ENCODE results near the gene WRAP73. TPM values are rescaled to one million over a fixed set of nuclear protein-coding genes. Genes with fewer than 3 reads are reported as not detected.
"Not testable (repeated sequence)": the region's sequence is repeated elsewhere in the genome, so short reads cannot be mapped to it uniquely, and the experiment has no call there.

WRAP73 gene
- total RNA-seq, 1 donor from 2014 or later, result 22.5 TPM

DNA sequence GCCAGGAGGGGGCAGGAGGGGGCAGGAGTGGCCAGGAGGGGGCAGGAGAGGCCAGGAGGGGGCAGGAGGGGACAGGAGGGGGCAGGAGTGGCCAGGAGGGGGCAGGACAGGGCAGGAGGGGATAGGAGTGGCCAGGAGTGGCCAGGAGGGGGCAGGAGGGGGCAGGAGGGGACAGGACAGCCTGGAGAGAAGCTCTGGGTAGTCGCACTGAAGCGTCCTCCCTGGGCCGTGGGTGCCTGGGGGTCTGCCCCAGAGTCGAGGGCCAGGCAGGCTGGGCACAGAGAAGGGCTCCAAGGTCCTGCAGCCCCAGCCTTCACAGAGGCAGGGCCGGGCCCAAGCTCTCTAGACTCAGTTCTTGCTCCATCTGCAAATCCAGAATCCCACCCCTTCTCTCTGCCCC lies 61.5 kb downstream of the WRAP73 start:
- no peaks in the 10 kb centered on the region for H3K36me3 ChIP-seq

DNA sequence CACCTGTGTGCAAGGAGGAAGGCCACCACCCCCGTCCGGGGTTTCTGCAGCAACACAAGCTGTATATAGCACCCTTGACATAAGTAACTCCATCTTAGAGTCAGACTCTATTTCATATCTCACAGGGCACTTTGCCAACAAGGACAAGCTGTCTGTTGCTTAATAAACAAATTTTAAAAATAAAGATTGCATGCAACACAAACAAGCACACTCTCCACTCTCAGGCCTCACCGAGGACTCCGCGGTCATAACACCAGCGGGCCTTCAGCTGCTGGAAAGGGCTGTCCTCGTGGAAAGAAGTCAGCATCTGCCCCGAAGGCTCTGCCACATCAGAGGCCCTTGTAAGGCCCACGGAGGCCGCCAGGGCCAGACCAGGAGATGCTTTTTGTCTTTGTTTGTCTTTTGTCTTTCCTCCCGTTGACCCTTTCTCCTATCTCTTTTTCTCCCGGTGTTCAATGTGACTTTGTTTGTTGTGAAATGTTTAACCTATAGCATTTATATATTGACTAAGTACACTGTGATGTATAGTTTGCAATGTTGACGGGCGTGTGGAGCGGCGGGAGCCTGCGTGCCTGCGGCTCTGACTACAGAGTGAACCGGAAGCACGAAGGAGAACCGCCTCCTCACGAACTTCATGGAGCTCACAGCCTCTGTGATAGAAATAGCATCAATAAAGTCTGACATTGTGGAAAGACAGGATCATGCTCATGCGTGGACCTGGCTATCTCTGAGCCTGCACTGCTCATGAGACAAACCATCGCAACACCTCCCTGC lies 62.7 kb downstream of the WRAP73 start:
- TF ChIP-seq, protein P1, sequence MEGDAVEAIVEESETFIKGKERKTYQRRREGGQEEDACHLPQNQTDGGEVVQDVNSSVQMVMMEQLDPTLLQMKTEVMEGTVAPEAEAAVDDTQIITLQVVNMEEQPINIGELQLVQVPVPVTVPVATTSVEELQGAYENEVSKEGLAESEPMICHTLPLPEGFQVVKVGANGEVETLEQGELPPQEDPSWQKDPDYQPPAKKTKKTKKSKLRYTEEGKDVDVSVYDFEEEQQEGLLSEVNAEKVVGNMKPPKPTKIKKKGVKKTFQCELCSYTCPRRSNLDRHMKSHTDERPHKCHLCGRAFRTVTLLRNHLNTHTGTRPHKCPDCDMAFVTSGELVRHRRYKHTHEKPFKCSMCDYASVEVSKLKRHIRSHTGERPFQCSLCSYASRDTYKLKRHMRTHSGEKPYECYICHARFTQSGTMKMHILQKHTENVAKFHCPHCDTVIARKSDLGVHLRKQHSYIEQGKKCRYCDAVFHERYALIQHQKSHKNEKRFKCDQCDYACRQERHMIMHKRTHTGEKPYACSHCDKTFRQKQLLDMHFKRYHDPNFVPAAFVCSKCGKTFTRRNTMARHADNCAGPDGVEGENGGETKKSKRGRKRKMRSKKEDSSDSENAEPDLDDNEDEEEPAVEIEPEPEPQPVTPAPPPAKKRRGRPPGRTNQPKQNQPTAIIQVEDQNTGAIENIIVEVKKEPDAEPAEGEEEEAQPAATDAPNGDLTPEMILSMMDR (IDR thresholded peaks at IDR 0.05), result no peak
- no peak overlapping the region for H3K4me3 ChIP-seq
- H3K9me3 ChIP-seq, result no peaks in the 10 kb centered on the region
- intact Hi-C loops (cut with DNase I), result no loop called here
- no peak overlapping the region for H3K27ac ChIP-seq
- H3K36me3 ChIP-seq, result no peaks in the 10 kb centered on the region
- H3K4me1 ChIP-seq, result peaks cover 28% of the 10 kb centered on the region
- DNase-seq, result no peak
- ATAC-seq, result no peak
- no peaks in the 10 kb centered on the region for H3K27me3 ChIP-seq (ENCODE audit: low read depth)

More for the DNA sequence above, 61.5 kb downstream of the WRAP73 start:
- no peaks in the 10 kb centered on the region for H3K9me3 ChIP-seq
- intact Hi-C loops (cut with DNase I), result no loop called here
- peaks cover 28% of the 10 kb centered on the region for H3K4me1 ChIP-seq
- no peak overlapping the region for H3K27ac ChIP-seq
- TF ChIP-seq, protein P1 (IDR thresholded peaks at IDR 0.05), result no peak
- H3K27me3 ChIP-seq (ENCODE audit: low read depth), result no peaks in the 10 kb centered on the region
- no peak for DNase-seq
- H3K4me3 ChIP-seq, result no peak overlapping the region
- no peak for ATAC-seq

DNA sequence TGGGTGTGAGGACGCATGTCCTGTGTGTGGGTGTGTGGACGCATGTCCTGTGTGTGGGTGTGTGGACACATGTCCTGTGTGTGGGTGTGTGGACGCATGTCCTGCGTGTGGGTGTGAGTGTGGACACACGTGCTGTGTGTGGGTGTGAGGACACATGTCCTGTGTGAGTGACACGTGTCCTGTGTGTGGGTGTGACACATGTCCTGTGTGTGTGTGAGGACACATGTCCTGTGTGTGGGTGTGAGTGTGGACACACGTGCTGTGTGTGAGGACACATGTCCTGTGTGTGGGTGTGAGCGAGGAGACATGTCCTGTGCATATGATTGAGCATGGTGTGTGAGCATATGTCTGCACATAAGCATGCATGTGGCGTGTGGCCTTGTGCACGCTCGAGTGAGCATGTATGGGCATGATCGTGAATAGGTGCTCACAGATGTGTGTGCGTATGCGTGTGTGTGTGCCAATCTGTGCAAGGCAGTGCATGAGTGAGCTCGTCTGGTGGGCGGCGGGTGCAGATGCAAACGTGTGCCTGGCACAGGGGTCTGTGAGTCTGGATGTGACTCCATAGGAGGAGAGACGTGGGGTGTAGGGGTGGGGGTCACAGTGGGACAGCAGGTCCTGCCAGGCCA lies 63.8 kb downstream of the WRAP73 start:
- no peak for ATAC-seq
- H3K27ac ChIP-seq, result no peak overlapping the region
- TF ChIP-seq, protein P1 (IDR thresholded peaks at IDR 0.05), result no peak
- H3K4me3 ChIP-seq, result no peak overlapping the region
- intact Hi-C loops (cut with DNase I), result no loop called here
- no peaks in the 10 kb centered on the region for H3K27me3 ChIP-seq (ENCODE audit: low read depth)
- no peaks in the 10 kb centered on the region for H3K36me3 ChIP-seq
- no peaks in the 10 kb centered on the region for H3K9me3 ChIP-seq
- H3K4me1 ChIP-seq, result peaks cover 32% of the 10 kb centered on the region
- no peak for DNase-seq

- H3K27me3 ChIP-seq (ENCODE audit: low read depth); H3K27ac ChIP-seq; intact Hi-C loops (cut with DNase I); ATAC-seq; DNase-seq; H3K36me3 ChIP-seq; H3K4me3 ChIP-seq; H3K9me3 ChIP-seq: not testable (repeated sequence)
- peaks cover 25% of the 10 kb centered on the region for H3K4me1 ChIP-seq
Observed at GRCh38 chr1:3585353-3585868, 64.5 kb downstream of the WRAP73 start.

DNA sequence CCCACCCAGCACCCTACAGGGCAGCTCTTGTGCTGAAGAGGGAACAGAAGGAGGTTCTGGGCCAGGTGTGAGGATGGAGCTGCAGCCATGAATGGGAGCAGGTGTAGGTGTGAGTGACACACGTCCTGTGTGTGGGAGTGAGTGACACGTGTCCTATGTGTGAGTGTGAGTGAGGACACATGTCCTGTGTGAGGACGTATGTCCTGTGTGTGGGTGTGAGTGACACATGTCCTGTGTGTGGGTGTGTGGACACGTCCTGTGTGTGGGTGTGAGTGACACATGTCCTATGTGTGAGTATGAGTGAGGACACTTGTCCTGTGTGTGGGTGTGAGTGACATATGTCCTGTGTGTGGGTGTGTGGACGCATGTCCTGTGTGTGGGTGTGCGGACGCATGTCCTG lies 65.0 kb downstream of the WRAP73 start:
- H3K4me1 ChIP-seq, result peaks cover 20% of the 10 kb centered on the region
- ATAC-seq, result no peak
- TF ChIP-seq, protein P1 (IDR thresholded peaks at IDR 0.05), result no peak
- intact Hi-C loops (cut with DNase I), result no loop called here
- DNase-seq, result no peak
- no peaks in the 10 kb centered on the region for H3K9me3 ChIP-seq
- no peaks in the 10 kb centered on the region for H3K27me3 ChIP-seq (ENCODE audit: low read depth)
- H3K36me3 ChIP-seq, result no peaks in the 10 kb centered on the region
- H3K4me3 ChIP-seq, result no peak overlapping the region
- H3K27ac ChIP-seq, result no peak overlapping the region

DNA sequence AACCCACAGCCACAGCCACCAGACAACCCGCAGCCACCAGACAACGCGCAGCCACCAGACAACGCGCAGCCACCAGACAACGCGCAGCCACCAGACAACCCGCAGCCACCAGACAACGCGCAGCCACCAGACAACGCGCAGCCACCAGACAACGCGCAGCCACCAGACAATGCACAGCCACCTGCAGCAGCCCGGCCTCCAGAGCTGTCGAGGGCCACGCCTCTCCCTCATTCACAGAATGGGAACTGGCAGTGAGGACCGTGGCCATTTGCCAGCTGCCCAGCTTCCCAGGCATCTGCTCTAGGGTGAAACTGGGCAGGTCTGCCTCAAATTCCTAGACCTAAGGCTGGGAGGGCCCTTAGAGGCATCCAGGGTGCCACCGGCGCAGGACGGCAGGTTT lies 66.2 kb downstream of the WRAP73 start:
- H3K27ac ChIP-seq; H3K27me3 ChIP-seq (ENCODE audit: low read depth); H3K4me3 ChIP-seq; H3K9me3 ChIP-seq; H3K36me3 ChIP-seq; intact Hi-C loops (cut with DNase I); H3K4me1 ChIP-seq: not testable (repeated sequence)
- ATAC-seq (peak; percentile 54 to 55), DNase-seq (peak; percentile 77)

Data from lower lobe of right lung (tissue), 2 donors.